GM18868 (cell line): ENCODE results near the gene HTR2A.

Experiments used
- ATAC-seq: cut with Tn5 transposase; IDR thresholded peaks from one replicate; pipeline ENCODE4 v1.9.1; 2021; ENCODE audit warnings: mild to moderate bottlenecking, moderate library complexity; ENCODE audit not compliant: unreplicated experiment

The HTR2A gene

GRCh38 chr13:46874006-46874405 is 22.8 kb downstream of the HTR2A start:
- ATAC-seq: no peak

- ATAC-seq: no peak
These were observed 25.3 kb downstream of the HTR2A start for GRCh38 chr13:46871557-46871956.

- no peak for ATAC-seq
These were observed 28.8 kb downstream of the HTR2A start for GRCh38 chr13:46868091-46868490.

GRCh38 chr13:46866150-46866549 is 30.7 kb downstream of the HTR2A start:
- peak; percentile 67 for ATAC-seq

DNA sequence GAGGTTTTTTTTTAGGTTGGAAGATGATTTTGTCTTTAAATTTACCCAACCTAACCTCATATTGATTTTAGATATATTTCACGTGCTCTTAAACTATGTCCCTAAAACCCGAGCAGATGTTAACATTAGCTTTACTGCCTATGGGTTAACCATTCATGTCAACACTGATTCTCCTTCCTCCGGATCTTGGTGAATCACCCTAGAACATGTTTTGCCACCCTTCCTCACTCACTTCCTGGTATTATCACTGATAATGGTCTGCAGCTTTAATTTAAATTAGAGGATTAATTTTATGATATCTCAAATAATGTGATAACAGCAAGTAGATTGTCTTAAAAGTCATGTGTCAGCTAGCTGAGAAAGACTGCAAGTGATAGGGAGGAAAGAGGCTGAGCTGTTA is 31.9 kb downstream of the HTR2A start:
- ATAC-seq: no peak

DNA sequence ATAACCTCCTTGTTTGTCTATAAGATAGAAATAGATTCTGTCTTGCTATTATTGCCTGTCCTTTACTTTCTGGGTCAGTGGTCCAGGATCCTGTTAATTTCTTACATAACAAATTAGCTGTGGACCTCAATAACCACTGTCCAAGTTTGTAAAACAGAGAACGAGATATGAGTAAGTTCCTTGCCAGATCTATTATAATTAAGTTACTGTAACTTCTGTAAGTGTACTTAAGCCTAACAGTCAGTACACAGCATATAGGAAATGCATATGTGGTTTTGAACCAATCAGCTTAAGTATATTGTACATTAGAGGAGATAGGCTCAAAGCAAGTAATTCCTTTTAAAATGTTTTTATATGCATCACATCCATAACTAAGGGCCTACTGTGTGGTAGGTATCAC is 34.9 kb downstream of the HTR2A start:
- ATAC-seq: peak; percentile 46

DNA sequence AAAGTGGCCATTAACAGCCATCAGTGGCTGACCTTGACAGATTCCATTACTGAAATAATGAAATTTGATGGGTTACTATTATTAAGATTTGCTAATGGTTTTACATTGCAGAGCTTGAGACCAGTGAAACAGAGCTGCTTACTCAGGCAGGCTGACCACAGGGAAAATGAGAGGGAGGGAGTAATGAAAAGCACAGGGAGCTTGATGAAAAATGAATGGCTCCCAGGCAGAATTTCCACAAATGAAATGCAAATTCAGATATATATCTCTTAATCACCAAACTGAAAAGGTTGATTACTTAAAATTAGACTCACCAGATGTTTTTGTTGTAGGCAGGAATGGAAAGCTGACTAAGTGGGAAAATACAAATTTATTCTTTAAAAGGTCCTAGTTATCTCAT is 36.1 kb downstream of the HTR2A start:
- ATAC-seq: no peak

- ATAC-seq: no peak
These were observed 38.1 kb downstream of the HTR2A start for GRCh38 chr13:46858776-46859175.

DNA sequence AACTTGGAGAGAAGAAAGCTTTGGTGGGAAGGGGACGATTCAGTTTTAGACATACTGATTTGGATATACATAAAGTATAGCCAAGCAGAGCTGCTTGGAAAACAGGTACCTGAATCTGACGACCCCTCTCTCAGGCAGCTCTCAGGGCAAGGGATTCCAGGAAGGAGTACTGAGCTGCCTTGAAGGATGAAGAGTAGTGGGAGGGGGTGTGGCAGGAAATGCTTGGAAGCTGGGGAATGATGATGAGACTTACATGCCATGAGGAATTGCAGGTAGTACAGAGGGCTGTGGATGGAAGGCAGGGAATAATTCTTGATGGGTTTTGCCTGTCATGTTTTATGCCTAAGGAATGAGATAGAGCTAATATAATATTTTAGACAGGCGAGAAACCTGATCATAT is 38.7 kb downstream of the HTR2A start:
- ATAC-seq: no peak

DNA sequence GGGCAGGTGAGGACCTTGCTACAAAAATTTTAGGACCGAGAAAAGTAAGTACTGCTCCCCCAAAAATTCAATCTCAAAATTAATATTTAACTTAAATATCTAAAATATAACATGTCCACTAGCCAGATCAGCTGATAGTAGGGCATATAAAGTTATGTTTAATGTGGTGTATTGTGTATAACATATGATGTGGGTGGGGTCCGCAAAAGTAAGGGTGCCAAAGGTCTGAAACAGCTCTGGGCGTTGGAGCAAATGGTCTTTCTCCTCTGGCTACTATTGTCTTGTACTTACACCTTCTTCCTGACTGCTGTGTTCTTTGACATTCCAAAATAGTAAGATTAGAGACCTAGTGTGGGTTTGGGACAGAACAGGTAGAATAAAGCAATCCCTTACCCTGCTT is 41.2 kb downstream of the HTR2A start:
- ATAC-seq: no peak

- peak; percentile 82 for ATAC-seq
These were observed 41.7 kb downstream of the HTR2A start for GRCh38 chr13:46855166-46855565.

DNA sequence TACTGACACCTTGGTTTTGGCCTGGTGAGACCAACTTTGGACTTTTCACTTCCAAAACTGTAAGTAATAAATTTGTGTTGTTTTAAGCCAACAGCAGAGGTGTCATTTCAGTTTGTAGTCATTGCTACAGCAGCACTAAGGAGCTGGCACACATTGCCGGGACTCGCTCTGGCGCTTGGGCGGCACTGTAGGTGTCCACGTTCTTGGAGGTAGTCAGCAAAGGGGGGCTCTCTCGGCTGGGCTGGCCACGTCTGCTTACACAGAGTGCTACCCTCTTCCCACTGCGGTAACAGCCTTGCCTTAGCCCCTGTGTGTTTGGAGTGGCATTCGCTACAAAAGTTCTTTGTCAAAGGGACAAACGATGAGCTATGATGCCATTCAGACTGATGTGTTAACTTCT is 44.7 kb downstream of the HTR2A start:
- ATAC-seq: no peak

- ATAC-seq: peak; percentile 52
These were observed 46.6 kb downstream of the HTR2A start for GRCh38 chr13:46850214-46850613.

DNA sequence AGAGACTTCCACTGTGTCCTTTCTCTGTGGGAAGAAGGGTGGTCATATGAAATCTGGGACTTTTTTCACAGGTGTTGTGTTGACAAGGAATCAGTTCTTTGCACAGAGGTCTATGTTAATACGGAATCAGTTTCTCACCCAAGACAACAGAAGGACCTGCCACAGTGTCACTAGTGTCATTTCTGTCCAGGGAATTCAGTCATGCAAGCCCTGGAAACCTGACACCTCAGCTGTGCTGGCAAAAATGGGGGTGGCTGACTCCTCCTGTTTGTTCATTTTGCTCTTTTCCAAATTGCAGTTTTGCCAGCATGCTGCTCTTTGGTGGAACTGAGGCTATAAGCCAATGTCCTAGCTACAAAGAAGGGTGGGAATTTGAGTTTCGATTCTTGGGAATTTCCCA is 50.1 kb downstream of the HTR2A start:
- ATAC-seq: no peak

- no peak for ATAC-seq
These were observed 51.7 kb downstream of the HTR2A start for GRCh38 chr13:46845146-46845545.

DNA sequence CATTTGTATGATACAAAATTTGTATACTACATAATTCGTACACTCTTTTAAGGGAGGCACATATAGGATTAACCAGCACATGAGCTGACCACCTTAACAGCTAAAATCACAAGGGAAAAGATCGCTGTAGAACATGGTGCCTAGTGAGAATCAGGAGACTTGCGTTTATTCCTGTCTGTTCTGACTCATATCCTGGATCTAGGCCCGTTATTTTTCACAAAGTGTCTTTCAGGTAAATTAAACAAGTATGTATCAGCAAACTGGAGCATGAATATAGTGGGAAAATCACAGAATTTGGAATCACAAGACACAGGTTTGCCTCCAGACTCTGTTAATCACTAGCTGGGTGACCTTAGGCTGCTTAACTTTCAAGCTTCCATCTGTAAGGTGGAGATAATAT is 52.4 kb downstream of the HTR2A start:
- no peak for ATAC-seq

GRCh38 chr13:46839399-46839798 is 57.5 kb downstream of the HTR2A start:
- ATAC-seq: no peak

DNA sequence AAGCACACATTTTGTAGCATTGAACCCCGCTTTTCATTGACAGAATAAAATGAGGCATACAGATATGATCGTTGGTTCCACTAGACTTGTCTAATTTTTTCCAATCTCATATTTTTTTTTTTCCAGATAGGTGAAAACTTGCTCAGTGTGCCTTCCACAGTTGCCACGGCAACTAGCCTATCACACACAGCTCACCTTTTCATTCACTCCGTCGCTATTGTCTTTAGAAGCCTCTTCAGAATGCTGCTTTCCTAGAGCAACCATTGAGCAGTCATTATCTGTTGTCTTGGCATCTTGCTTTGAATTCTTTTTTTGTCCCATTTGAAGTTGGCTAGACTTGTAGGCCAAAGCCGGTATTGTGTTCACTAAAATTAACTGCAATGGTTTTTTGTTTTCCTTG is 62.2 kb downstream of the HTR2A start:
- no peak for ATAC-seq

DNA sequence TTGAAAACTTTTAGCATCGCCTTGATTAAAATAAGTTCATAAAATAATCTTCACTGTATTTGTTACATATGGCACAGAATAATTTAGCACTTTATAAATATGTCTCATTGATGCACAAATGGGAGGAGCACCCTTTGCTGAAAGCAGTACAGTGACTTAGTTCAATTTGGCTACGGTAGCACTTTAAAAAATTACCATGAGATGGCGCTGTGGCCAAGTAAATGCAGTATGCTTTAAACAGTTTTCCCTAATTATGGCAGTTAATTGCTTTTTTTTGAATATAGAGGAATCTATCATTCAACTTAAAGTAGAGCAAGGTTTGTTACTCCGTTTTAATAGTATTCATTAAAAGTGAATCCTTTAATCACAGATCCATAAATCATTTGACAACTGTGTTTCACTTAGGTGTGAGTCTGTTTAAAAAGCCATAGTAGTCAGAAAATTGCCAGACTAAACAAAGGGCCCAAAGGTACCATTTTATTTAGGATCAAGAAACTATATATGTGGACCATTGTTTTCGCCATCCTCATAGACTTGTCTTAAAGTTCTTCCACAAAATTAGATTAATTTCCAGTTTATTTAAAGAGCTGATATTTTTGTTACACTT is 65.2 kb downstream of the HTR2A start:
- peak; percentile 70 for ATAC-seq

GRCh38 chr13:46830405-46831005 is 66.3 kb downstream of the HTR2A start:
- ATAC-seq: no peak

DNA sequence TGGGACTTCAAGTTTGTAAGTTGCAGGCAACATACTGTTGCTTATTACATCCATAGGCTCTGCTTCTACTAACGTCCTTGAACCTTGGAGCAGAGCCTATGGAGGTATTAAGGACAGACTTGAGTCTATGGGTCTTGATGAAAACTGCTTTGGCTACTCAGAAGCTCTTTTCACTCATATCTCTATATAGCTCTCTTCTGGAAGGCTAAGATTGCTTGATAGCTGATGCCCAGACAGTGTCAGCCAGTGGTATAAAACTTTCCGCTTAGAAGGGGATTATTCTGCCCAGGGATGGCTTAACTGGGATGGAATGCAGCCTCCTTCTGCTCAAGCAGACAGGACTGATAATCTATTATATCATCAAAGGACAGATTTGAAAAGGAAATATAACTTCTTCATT is 74.3 kb downstream of the HTR2A start:
- ATAC-seq: no peak

DNA sequence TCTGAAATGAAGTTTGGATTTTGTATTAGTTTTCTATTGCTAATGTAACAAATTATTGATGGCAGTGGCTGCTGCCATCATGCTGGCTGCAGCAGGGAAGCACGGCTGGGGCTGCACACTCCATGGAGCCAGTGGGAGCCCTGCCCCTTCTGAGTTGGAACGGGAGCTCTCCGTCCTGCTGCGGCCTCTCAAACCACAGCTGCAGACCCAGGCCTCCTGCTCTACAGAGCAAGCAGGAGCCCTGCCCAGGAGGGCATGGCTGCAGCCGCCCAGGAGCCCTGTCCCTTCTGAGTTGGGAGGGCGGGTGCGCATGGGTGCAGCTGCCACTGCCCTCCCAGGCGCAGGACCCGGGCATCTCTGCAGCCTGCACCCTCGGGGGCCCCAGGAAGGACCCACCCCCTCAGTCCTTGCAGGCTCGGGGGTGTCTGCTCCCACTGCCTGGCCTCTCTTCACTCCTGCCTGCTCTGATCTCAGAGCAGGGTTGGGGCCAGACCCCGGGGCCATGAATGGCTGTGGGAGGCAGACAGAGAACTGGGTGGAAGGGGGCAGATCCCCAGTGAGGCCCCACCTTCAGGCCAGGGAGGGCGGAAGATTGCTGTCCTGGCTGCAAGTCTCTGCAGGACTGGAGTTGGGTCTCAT is 78.9 kb downstream of the HTR2A start:
- no peak for ATAC-seq

GRCh38 chr13:46817095-46817494 is 79.8 kb downstream of the HTR2A start:
- no peak for ATAC-seq
